Left ventricle myocardium inferior (tissue), 1 donor: ENCODE data around the gene ANKLE1. TPM values are rescaled to one million over a fixed set of nuclear protein-coding genes. Genes with fewer than 3 reads are reported as not detected.

ENCODE experiments used
- DNase-seq: peaks from one replicate; pipeline ENCODE4 v3.0.0-alpha.2; 2020
- H3K27ac ChIP-seq: fragments of 200-600 bp; replicated peaks from 2 replicates; pipeline ENCODE4 v1.8.0; 2021
- H3K27me3 ChIP-seq: fragments of 200-600 bp; 2 replicates; pipeline ENCODE4 v1.8.0; 2021; ENCODE audit warnings: low read depth
- H3K36me3 ChIP-seq: fragments of 200-600 bp; 2 replicates; pipeline ENCODE4 v1.8.0; 2021
- H3K4me1 ChIP-seq: fragments of 200-600 bp; 2 replicates; pipeline ENCODE4 v1.8.0; 2021
- H3K4me3 ChIP-seq: fragments of 200-600 bp; 2 replicates; pipeline ENCODE4 v1.8.0; 2021; ENCODE audit warnings: mild to moderate bottlenecking, moderate library complexity
- H3K9me3 ChIP-seq: fragments of 200-600 bp; replicated peaks from 2 replicates; pipeline ENCODE4 v1.8.0; 2021
- CTCF ChIP-seq: fragments of 200-600 bp; IDR thresholded peaks from 2 replicates; pipeline ENCODE4 v1.8.0; 2021; ENCODE audit warnings: antibody characterized with exemption, mild to moderate bottlenecking, borderline replicate concordance
- intact Hi-C: fragments of 100-400 bp; cut with micrococcal nuclease; formaldehyde crosslinking; loops from one replicate; pipeline ENCODE4 v1.11.0; 2022
- long read RNA-seq: library from polyadenylated mRNA; unstranded; transcript quantifications from one replicate; pipeline ENCODE4 v2.0.0, GENCODE V29; 2021
- total RNA-seq: library from RNA; stranded (reverse); fragmentation: NEBNext Ultra II Directional; extraction: Animal tissue kit (Norgen Biotek cat#: 25700); gene quantifications from one replicate; pipeline ENCODE4 v1.2.1, GENCODE V29; 2021
- donor health status: DM: no; HTN: yes; CAD: no; lungs with severe emphysema.

ANKLE1 gene
- total RNA-seq: 0.11 TPM
- long read RNA-seq: 0 reads

- peak within 1 kb of the TSS; percentile 61 for H3K4me3 ChIP-seq
- H3K4me1 ChIP-seq: peaks cover 18% of the 10 kb centered on the region
- no peaks in the 10 kb centered on the region for H3K9me3 ChIP-seq
- no peak for TF ChIP-seq CTCF
- peaks cover 31% of the 10 kb centered on the region for H3K27me3 ChIP-seq
- H3K36me3 ChIP-seq: peaks cover 23% of the 10 kb centered on the region
- intact Hi-C loops: loop anchor here (5.0 kb wide), 1 partner anchor 214 kb away; no protein-coding TSS in a partner anchor
- peak; percentile 27 for DNase-seq
- H3K27ac ChIP-seq: no peak within 1 kb of the TSS
Observed at GRCh38 chr19:17281391-17282304, at the start of gene ANKLE1. TSS of gene ANKLE1 (plus strand) at chr19:17281901. CDS start at chr19:17281921, 20 bp downstream.

- H3K4me3 ChIP-seq: no peak overlapping the region
- intact Hi-C loops: no loop called here
- no peak overlapping the region for H3K27ac ChIP-seq
- no peaks in the 10 kb centered on the region for H3K9me3 ChIP-seq
- peaks cover 21% of the 10 kb centered on the region for H3K36me3 ChIP-seq
- DNase-seq: no peak
- no peak for TF ChIP-seq CTCF
- no peaks in the 10 kb centered on the region for H3K27me3 ChIP-seq
- H3K4me1 ChIP-seq: peaks cover 33% of the 10 kb centered on the region
Observed at GRCh38 chr19:17232258-17232657, 49.4 kb upstream of the ANKLE1 start.

GRCh38 chr19:17234911-17235299 lies 46.8 kb upstream of the ANKLE1 start:
- TF ChIP-seq CTCF: no peak
- peak overlapping the region; percentile 87 for H3K27ac ChIP-seq
- H3K4me1 ChIP-seq: peaks cover 31% of the 10 kb centered on the region
- H3K4me3 ChIP-seq: peak overlapping the region; percentile 72
- no peaks in the 10 kb centered on the region for H3K9me3 ChIP-seq
- intact Hi-C loops: no loop called here
- peak; percentile 47 for DNase-seq
- H3K36me3 ChIP-seq: peaks cover 40% of the 10 kb centered on the region
- no peaks in the 10 kb centered on the region for H3K27me3 ChIP-seq

DNA sequence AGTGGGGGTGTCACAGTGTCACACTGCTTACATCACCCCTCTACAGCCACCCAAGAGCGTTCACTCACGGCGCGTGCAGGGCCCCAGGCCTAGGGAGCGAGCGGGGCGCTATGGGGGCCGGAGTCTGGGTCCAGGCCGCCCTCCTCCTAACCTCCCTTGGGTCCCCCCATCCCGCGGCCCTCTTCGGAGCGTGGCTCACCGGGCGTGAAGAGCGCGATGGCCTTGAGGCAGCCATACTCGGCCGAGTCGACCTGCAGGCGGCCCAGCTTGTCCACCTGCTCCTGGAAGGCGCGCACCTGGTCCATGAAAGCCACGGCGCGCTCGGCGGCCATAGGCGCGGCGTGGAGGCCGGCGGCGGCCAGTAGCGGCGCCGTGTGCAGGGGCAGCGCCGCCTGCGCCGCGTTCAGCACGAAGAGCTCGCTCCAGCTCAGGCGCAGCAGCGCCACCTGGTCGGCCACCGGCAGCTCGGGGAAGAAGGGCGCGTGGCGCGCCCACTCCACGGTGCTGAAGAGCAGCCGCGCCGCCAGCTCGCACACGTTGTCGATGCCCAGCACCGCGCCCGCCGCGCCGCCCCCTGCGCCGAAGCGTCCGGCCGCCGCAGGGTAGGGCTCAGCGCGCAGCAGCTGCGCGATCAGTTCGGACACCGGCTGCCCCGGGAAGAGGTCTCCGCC lies 46.3 kb upstream of the ANKLE1 start:
- TF ChIP-seq CTCF: peak; percentile 67
- Histone ChIP-seq H3K36me3 (peaks cover 45% of the 10 kb centered on the region), H3K4me1 (peaks cover 33% of the 10 kb centered on the region), H3K27ac (peak overlapping the region; percentile 87), H3K27me3 (no peaks in the 10 kb centered on the region), H3K9me3 (no peaks in the 10 kb centered on the region), H3K4me3 (peak overlapping the region; percentile 72)
- DNase-seq: peak; percentile 76
- intact Hi-C loops: no loop called here

DNA sequence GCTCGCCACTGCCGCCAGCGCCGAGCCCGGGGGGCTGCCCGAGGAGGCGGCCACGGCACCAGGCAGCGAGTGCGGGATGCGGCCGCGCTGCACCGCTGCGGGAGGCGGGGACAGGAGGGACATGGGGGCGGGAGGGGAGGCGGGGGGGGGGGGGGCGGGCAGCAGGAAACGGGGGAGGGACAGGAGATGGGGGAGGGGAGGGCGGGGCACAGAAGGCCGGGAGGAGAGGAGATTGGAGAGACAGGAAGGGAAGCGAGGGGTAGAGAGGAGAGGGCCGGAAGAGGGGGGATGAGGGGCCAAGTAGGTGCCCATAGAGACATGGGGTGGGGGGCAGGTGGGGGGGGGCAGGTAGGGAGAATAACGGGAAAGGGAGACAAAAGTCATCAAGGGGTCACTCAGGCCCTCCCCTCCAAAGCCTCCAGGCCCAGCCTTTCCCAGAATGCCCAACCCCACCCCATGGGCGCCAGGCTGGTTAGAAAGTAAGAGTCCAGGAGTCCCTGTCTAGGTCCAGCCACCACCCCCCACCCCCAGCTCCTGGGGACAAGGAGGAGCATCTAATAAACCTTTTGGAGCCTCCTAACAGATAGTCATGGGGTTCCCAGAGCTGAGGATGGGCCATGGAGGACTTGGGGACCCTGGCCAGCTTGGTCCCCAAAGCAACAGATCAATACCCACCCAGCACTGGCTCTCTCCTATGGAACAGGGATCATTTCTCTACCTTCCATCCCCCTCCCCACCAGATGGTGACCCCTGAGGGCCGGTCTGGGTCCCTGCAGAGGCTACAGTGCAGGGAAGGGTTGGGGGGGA lies 45.5 kb upstream of the ANKLE1 start:
- Histone ChIP-seq H3K27me3 (no peaks in the 10 kb centered on the region), H3K36me3 (peaks cover 51% of the 10 kb centered on the region), H3K9me3 (no peaks in the 10 kb centered on the region), H3K4me3 (peak overlapping the region; percentile 72), H3K27ac (peak overlapping the region; percentile 87), H3K4me1 (peaks cover 35% of the 10 kb centered on the region)
- intact Hi-C loops: no loop called here
- no peak for DNase-seq
- TF ChIP-seq CTCF: no peak
